IMR-90 (cell line): Measurements from ENCODE around the gene C5orf58. TPM values are rescaled to one million over a fixed set of nuclear protein-coding genes. Genes with fewer than 3 reads are reported as not detected.

Source experiments
- ATAC-seq: fragments of 200-7000 bp; cut with Tn5 transposase; 2 replicates; pipeline ENCODE4 v1.9.1; 2020; ENCODE audit warnings: low read depth, mild to moderate bottlenecking, moderate library complexity
- BruUV-seq: library from RNA; stranded (reverse); fragments of 400-500 nt; replicated peaks from 2 replicates; lab custom pipeline; 2021; lab: Mats Ljungman, UMichigan
- CTCF ChIA-PET: fragments of 300-600 bp; formaldehyde crosslinking; extraction: SDS; loops from one replicate; lab custom pipeline; 2021; ENCODE audit warnings: antibody characterized with exemption; lab: Yijun Ruan, JAX
- POLR2A ChIA-PET: fragments of 300-600 bp; sonication (Branson Sonifier 250); formaldehyde crosslinking; loops from one replicate; lab custom pipeline; 2022; ENCODE audit warnings: antibody characterized with exemption; ENCODE audit not compliant: unreplicated experiment; lab: Charles Lee
- DNase-seq: peaks from one replicate; pipeline ENCODE4 v3.0.0; 2013
- H2AFZ ChIP-seq: replicated peaks from 2 replicates; pipeline ENCODE3; 2013; ENCODE audit warnings: low read length, mild to moderate bottlenecking; ENCODE audit not compliant: poor library complexity
- H2AK5ac ChIP-seq: 2 replicates; pipeline ENCODE4 v1.6.1; 2013; ENCODE audit warnings: low read depth, low read length, inconsistent platforms
- H2AK9ac ChIP-seq: replicated peaks from 2 replicates; pipeline ENCODE3; 2013; ENCODE audit warnings: mild to moderate bottlenecking, low read depth, low read length, moderate library complexity; ENCODE audit not compliant: poor library complexity
- H2BK120ac ChIP-seq: 2 replicates; pipeline ENCODE4 v1.6.1; 2013; ENCODE audit warnings: low read depth, low read length, inconsistent platforms
- H2BK15ac ChIP-seq: 3 replicates; pipeline ENCODE4 v1.6.1; 2013; ENCODE audit warnings: low read depth, low read length, inconsistent platforms
- H2BK20ac ChIP-seq: 2 replicates; pipeline ENCODE4 v1.6.1; 2013; ENCODE audit warnings: low read depth, mild to moderate bottlenecking, inconsistent platforms, low read length, moderate library complexity
- H2BK5ac ChIP-seq: 2 replicates; pipeline ENCODE4 v1.6.1; 2013; ENCODE audit warnings: mild to moderate bottlenecking, low read depth, low read length, inconsistent platforms; ENCODE audit not compliant: poor library complexity, severe bottlenecking
- H3K14ac ChIP-seq: replicated peaks from 2 replicates; pipeline ENCODE4 v1.6.1; 2013; ENCODE audit warnings: low read depth, low read length, inconsistent platforms
- H3K18ac ChIP-seq: 2 replicates; pipeline ENCODE4 v1.6.1; 2013; ENCODE audit warnings: low read depth, low read length, control low read depth
- H3K23ac ChIP-seq: 2 replicates; pipeline ENCODE4 v1.6.1; 2013; ENCODE audit warnings: low read depth, low read length, inconsistent platforms
- H3K27ac ChIP-seq: 2 replicates; pipeline ENCODE4 v1.5.1; 2013; ENCODE audit warnings: mild to moderate bottlenecking, control low read depth, low read length; ENCODE audit not compliant: insufficient read depth
- H3K27me3 ChIP-seq: 2 replicates; pipeline ENCODE4 v1.6.1; 2013; ENCODE audit warnings: low read length; ENCODE audit not compliant: control insufficient read depth, insufficient read depth
- H3K36me3 ChIP-seq: 2 replicates; pipeline ENCODE4 v1.6.1; 2013; ENCODE audit warnings: low read length, mixed read lengths; ENCODE audit not compliant: control insufficient read depth, insufficient read depth
- H3K4ac ChIP-seq: 2 replicates; pipeline ENCODE4 v1.6.1; 2013; ENCODE audit warnings: low read depth, low read length, inconsistent platforms
- H3K4me1 ChIP-seq: 2 replicates; pipeline ENCODE4 v1.6.1; 2013; ENCODE audit warnings: low read length, mixed read lengths; ENCODE audit not compliant: control insufficient read depth, insufficient read depth
- H3K4me2 ChIP-seq: 2 replicates; pipeline ENCODE4 v1.6.1; 2013; ENCODE audit warnings: low read depth, mild to moderate bottlenecking, control low read depth, low read length, moderate library complexity
- H3K4me3 ChIP-seq: 2 replicates; pipeline ENCODE4 v1.5.1; 2013; ENCODE audit warnings: low read depth, mild to moderate bottlenecking, control low read depth, low read length, moderate library complexity; ENCODE audit not compliant: insufficient read depth
- H3K56ac ChIP-seq: 2 replicates; pipeline ENCODE4 v1.6.1; 2013; ENCODE audit warnings: low read length, inconsistent platforms; ENCODE audit not compliant: insufficient read depth; ENCODE audit errors: extremely low read depth
- H3K79me1 ChIP-seq, 2 experiments: 2 replicates each; pipeline ENCODE4 v1.6.1; 2013; ENCODE audit warnings: low read length in 2 of 2, inconsistent platforms in 1 of 2, low read depth in 1 of 2
- H3K9ac ChIP-seq: 2 replicates; pipeline ENCODE4 v1.6.1; 2013; ENCODE audit warnings: low read depth, low read length, control low read depth
- H3K9me1 ChIP-seq: 2 replicates; pipeline ENCODE4 v1.6.1; 2013; ENCODE audit warnings: low read length, inconsistent platforms; ENCODE audit not compliant: insufficient read depth
- H3K9me3 ChIP-seq: 2 replicates; pipeline ENCODE4 v1.6.1; 2013; ENCODE audit warnings: low read length; ENCODE audit not compliant: control insufficient read depth, insufficient read depth
- H4K20me1 ChIP-seq: 2 replicates; pipeline ENCODE4 v1.6.1; 2013; ENCODE audit warnings: low read length, inconsistent platforms; ENCODE audit not compliant: insufficient read depth
- H4K5ac ChIP-seq: 2 replicates; pipeline ENCODE4 v1.6.1; 2013; ENCODE audit warnings: mild to moderate bottlenecking, low read depth, low read length, control low read depth
- H4K8ac ChIP-seq, 2 experiments: 2 replicates each; pipeline ENCODE4 v1.6.1; 2013; ENCODE audit warnings: low read depth in 2 of 2, low read length in 2 of 2, control low read depth in 1 of 2, inconsistent platforms in 1 of 2
- H4K91ac ChIP-seq: 2 replicates; pipeline ENCODE4 v1.6.1; 2013; ENCODE audit warnings: low read depth, low read length, inconsistent platforms; ENCODE audit not compliant: insufficient read depth
- BHLHE40 ChIP-seq: fragments of 150-350 bp; IDR thresholded peaks from 2 replicates; pipeline ENCODE4 v1.6.1; 2016; ENCODE audit warnings: mild to moderate bottlenecking, low read depth, low read length
- CEBPB ChIP-seq: IDR thresholded peaks from 2 replicates; pipeline ENCODE4 v1.6.1; 2012; ENCODE audit warnings: low read depth, low read length, improper control_type of control experiment
- CHD1 ChIP-seq: IDR thresholded peaks from 2 replicates; pipeline ENCODE4 v1.6.1; 2012; ENCODE audit warnings: low read depth, low read length, improper control_type of control experiment
- FOS ChIP-seq: fragments of 150-350 bp; IDR thresholded peaks from 2 replicates; pipeline ENCODE4 v1.6.1; 2016; ENCODE audit warnings: low read depth, low read length
- MAFK ChIP-seq: IDR thresholded peaks from 2 replicates; pipeline ENCODE4 v1.6.1; 2012; ENCODE audit warnings: low read depth, low read length, improper control_type of control experiment
- MAZ ChIP-seq: IDR thresholded peaks from 2 replicates; pipeline ENCODE4 v1.6.1; 2012; ENCODE audit warnings: low read depth, mild to moderate bottlenecking, low read length, improper control_type of control experiment, moderate library complexity, borderline replicate concordance
- MXI1 ChIP-seq: IDR thresholded peaks from 2 replicates; pipeline ENCODE4 v1.6.1; 2012; ENCODE audit warnings: low read depth, mild to moderate bottlenecking, low read length, moderate library complexity, borderline replicate concordance
- NFE2L2 ChIP-seq: fragments of 150-350 bp; IDR thresholded peaks from 2 replicates; pipeline ENCODE4 v1.6.1; 2016; ENCODE audit warnings: low read depth, mild to moderate bottlenecking, low read length
- POLR2A ChIP-seq: IDR thresholded peaks from 2 replicates; pipeline ENCODE4 v1.6.1; 2012; ENCODE audit warnings: mild to moderate bottlenecking, low read depth, low read length
- RAD21 ChIP-seq: IDR thresholded peaks from 2 replicates; pipeline ENCODE4 v1.6.1; 2012; ENCODE audit warnings: low read length, improper control_type of control experiment
- RCOR1 ChIP-seq: IDR thresholded peaks from 2 replicates; pipeline ENCODE4 v1.6.1; 2012; ENCODE audit warnings: mild to moderate bottlenecking, low read length, improper control_type of control experiment; ENCODE audit not compliant: insufficient replicate concordance
- RFX5 ChIP-seq: IDR thresholded peaks from 2 replicates; pipeline ENCODE4 v1.8.0; 2012; ENCODE audit warnings: low read depth, mild to moderate bottlenecking, low read length, moderate library complexity
- SMC3 ChIP-seq: fragments of 150-350 bp; IDR thresholded peaks from 2 replicates; pipeline ENCODE4 v1.6.1; 2016; ENCODE audit warnings: low read depth, mild to moderate bottlenecking, antibody characterized with exemption, low read length, moderate library complexity
- WGBS, 2 experiments: methylation state at CpG; one replicate each; pipeline versions ENCODE4 v1.1.5 to v1.1.7; 2013; ENCODE audit warnings: missing lambda C conversion rate in 2 of 2; ENCODE audit not compliant: insufficient read length in 1 of 2; ENCODE audit errors: extremely low coverage in 2 of 2; 5-methylcytosine and 5-hydroxymethylcytosine counted together
- dilution Hi-C: fragments of 300-500 bp; cut with HindIII; formaldehyde crosslinking; loops from one replicate; pipeline ENCODE4 v1.14.3; 2018; ENCODE audit warnings: low sequenced_read_pairs; ENCODE audit not compliant: unreplicated experiment
- in situ Hi-C: fragments of 300-500 bp; cut with MboI; formaldehyde crosslinking; loops from 3 replicates; pipeline ENCODE4 v1.14.3; 2019; ENCODE audit warnings: low sequenced_read_pairs, inconsistent platforms, mixed read lengths
- intact Hi-C: fragments of 100-400 bp; cut with micrococcal nuclease; formaldehyde crosslinking; loops from 2 replicates; pipeline ENCODE4 v1.10.0; 2022
- polyA plus RNA-seq, 3 experiments: library from polyadenylated mRNA; depleted of rRNA; stranded (reverse); fragments of >200 nt; gene quantifications; 2 replicates each; pipeline ENCODE4 v1.2.3, GENCODE V29; 2012; ENCODE audit warnings: low replicate concordance in 1 of 3
- total RNA-seq: library from RNA; depleted of rRNA; stranded (reverse); fragments of >200 nt; gene quantifications from 2 replicates; pipeline ENCODE4 v1.2.3, GENCODE V29; 2012
- TF ChIP-seq, protein P1 (sequence below): conservative IDR thresholded peaks from 2 replicates; pipeline ENCODE4 v1.5.1; 2012; ENCODE audit warnings: mild to moderate bottlenecking, low read depth, low read length, improper control_type of control experiment
- TF ChIP-seq, protein P2 (sequence below): fragments of 150-350 bp; IDR thresholded peaks from 2 replicates; pipeline ENCODE4 v1.6.1; 2017; ENCODE audit warnings: mild to moderate bottlenecking, antibody characterized with exemption, low read length, low read depth
- TF ChIP-seq, protein P3 (sequence below): fragments of 150-350 bp; IDR thresholded peaks from 2 replicates; pipeline ENCODE4 v1.6.1; 2016; ENCODE audit warnings: low read depth, mild to moderate bottlenecking, low read length, moderate library complexity, borderline replicate concordance

Gene C5orf58
- total and polyA plus RNA-seq, 2 of the 4 experiments (the other 2 are of a cell fraction) = not detected

DNA sequence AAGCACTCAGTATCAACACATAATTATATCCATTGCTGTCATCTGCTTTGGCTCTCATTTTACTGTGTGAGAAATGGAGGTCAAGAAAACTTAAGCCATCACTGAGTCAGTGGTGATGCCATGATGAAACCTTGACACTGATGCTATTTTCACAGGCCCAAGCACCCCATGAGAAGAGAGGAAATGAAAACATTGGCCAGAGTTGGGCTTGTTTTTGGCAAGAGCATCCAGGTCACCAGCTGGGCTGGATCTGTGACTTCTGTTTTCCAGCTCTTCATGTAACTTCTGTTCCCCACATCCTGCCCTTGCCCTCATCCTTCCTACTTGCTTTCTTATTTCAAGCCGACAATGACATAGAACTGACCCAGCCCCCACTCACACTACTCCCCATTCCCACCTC lies 54.7 kb downstream of the C5orf58 start:
- H2BK5ac ChIP-seq = no peak overlapping the region
- no peak overlapping the region for H2BK15ac ChIP-seq
- H3K36me3 ChIP-seq = no peaks in the 10 kb centered on the region
- no peak overlapping the region for H3K4me2 ChIP-seq
- no peak overlapping the region for H3K56ac ChIP-seq
- no peaks in the 10 kb centered on the region for H3K4me1 ChIP-seq
- DNase-seq (no peak), ATAC-seq (no peak)
- H2BK120ac ChIP-seq = no peak overlapping the region
- no peak overlapping the region for H2AFZ ChIP-seq
- H3K27ac ChIP-seq = no peak overlapping the region
- peak overlapping the region; percentile 29 for H2AK9ac ChIP-seq
- H4K20me1 ChIP-seq = no peaks in the 10 kb centered on the region
- dilution Hi-C loops = no loop called here
- ChIA-PET CTCF (no interaction called here), POLR2A (no interaction called here)
- no peak overlapping the region for H4K8ac ChIP-seq
- H3K23ac ChIP-seq = no peak overlapping the region
- H4K5ac ChIP-seq = no peak overlapping the region
- no peak overlapping the region for H3K14ac ChIP-seq
- no peaks in the 10 kb centered on the region for H3K79me1 ChIP-seq
- TF ChIP-seq BHLHE40 = no peak
- TF ChIP-seq, protein P1, sequence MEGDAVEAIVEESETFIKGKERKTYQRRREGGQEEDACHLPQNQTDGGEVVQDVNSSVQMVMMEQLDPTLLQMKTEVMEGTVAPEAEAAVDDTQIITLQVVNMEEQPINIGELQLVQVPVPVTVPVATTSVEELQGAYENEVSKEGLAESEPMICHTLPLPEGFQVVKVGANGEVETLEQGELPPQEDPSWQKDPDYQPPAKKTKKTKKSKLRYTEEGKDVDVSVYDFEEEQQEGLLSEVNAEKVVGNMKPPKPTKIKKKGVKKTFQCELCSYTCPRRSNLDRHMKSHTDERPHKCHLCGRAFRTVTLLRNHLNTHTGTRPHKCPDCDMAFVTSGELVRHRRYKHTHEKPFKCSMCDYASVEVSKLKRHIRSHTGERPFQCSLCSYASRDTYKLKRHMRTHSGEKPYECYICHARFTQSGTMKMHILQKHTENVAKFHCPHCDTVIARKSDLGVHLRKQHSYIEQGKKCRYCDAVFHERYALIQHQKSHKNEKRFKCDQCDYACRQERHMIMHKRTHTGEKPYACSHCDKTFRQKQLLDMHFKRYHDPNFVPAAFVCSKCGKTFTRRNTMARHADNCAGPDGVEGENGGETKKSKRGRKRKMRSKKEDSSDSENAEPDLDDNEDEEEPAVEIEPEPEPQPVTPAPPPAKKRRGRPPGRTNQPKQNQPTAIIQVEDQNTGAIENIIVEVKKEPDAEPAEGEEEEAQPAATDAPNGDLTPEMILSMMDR = no peak
- TF ChIP-seq NFE2L2 = no peak
- no peak for TF ChIP-seq POLR2A
- no peak for TF ChIP-seq CEBPB
- TF ChIP-seq MAZ = no peak
- TF ChIP-seq, protein P2, sequence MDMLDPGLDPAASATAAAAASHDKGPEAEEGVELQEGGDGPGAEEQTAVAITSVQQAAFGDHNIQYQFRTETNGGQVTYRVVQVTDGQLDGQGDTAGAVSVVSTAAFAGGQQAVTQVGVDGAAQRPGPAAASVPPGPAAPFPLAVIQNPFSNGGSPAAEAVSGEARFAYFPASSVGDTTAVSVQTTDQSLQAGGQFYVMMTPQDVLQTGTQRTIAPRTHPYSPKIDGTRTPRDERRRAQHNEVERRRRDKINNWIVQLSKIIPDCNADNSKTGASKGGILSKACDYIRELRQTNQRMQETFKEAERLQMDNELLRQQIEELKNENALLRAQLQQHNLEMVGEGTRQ = no peak
- TF ChIP-seq SMC3 = no peak
- TF ChIP-seq, protein P3, sequence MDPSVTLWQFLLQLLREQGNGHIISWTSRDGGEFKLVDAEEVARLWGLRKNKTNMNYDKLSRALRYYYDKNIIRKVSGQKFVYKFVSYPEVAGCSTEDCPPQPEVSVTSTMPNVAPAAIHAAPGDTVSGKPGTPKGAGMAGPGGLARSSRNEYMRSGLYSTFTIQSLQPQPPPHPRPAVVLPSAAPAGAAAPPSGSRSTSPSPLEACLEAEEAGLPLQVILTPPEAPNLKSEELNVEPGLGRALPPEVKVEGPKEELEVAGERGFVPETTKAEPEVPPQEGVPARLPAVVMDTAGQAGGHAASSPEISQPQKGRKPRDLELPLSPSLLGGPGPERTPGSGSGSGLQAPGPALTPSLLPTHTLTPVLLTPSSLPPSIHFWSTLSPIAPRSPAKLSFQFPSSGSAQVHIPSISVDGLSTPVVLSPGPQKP = no peak
- no peak for TF ChIP-seq CHD1
- no peak for TF ChIP-seq RCOR1
- no peak for TF ChIP-seq FOS
- TF ChIP-seq MAFK = no peak
- no peak for TF ChIP-seq MXI1
- TF ChIP-seq RFX5 = no peak
- TF ChIP-seq RAD21 = no peak
- intact Hi-C loops = no loop called here
- no CpG with 5 or more reads among the region's 1 CpG for WGBS, 2 experiments
- H3K4ac ChIP-seq = no peak overlapping the region
- no TSS peak for BruUV-seq
- H2AK5ac ChIP-seq = no peak overlapping the region
- no peak overlapping the region for H3K9ac ChIP-seq
- H3K9me3 ChIP-seq = no peaks in the 10 kb centered on the region
- H3K18ac ChIP-seq = no peak overlapping the region
- H2BK20ac ChIP-seq = no peak overlapping the region
- no peaks in the 10 kb centered on the region for H3K9me1 ChIP-seq
- no peaks in the 10 kb centered on the region for H3K27me3 ChIP-seq
- in situ Hi-C loops = no loop called here
- no peak overlapping the region for H4K91ac ChIP-seq
- H3K4me3 ChIP-seq = no peak overlapping the region
